Myometrial cell (primary cell): Measurements from ENCODE around the gene HBA2. TPM values are rescaled to one million over a fixed set of nuclear protein-coding genes. Genes with fewer than 3 reads are reported as not detected.

Source experiments
- total RNA-seq: library from RNA; depleted of rRNA; stranded (reverse); fragments of >200 nt; gene quantifications from 2 replicates; pipeline ENCODE4 v1.2.3, GENCODE V29; 2015

Gene HBA2
- total RNA-seq, result not detected in 2 replicates

DNA sequence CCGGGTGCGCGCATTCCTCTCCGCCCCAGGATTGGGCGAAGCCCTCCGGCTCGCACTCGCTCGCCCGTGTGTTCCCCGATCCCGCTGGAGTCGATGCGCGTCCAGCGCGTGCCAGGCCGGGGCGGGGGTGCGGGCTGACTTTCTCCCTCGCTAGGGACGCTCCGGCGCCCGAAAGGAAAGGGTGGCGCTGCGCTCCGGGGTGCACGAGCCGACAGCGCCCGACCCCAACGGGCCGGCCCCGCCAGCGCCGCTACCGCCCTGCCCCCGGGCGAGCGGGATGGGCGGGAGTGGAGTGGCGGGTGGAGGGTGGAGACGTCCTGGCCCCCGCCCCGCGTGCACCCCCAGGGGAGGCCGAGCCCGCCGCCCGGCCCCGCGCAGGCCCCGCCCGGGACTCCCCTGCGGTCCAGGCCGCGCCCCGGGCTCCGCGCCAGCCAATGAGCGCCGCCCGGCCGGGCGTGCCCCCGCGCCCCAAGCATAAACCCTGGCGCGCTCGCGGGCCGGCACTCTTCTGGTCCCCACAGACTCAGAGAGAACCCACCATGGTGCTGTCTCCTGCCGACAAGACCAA lies at the start of gene HBA2:
TSS of gene HBA2 (plus strand) at position 503 of the 568 bp plus-strand sequence. CDS start at position 540, 37 bp downstream.

DNA sequence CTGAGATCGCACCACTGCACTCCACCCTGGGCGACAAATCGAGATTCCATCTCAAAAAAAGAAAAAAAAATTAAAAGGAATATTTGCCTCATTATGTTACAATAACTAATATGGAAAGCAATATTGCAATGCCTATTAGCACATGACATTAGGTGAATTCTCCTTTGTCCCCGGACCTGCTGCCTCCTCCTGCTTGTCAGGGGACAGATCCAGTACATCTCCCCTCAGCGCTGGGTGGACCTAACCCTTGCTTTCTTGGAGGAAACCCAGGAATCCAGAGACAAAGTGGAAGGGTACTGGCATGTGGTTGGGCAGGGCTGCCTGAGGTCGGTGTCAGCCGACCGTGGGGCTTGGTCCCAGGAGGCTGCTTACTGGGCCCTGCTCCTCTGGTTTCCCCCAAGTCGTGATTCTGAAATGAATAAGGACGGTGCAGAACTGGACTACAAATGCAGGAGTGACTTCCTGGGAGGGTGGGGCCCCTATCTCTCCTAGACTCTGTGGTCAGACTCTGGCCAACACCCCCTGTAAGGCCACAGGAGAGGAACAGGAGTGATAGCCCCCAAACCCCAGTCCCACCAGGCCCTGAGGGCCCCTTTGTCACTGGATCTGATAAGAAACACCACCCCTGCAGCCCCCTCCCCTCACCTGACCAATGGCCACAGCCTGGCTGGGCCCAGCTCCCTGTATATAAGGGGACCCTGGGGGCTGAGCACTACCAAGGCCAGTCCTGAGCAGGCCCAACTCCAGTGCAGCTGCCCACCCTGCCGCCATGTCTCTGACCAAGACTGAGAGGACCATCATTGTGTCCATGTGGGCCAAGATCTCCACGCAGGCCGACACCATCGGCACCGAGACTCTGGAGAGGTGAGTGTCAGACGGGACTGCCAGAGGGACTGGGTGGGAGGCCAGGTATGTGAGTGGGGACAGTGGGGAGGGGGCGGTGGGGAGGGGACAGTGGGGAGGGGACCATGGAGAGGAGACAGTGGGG lies 20.2 kb upstream of the HBA2 start, which contains the start of gene HBZ:
TSS of gene HBZ (plus strand) at position 504 of the 988 bp plus-strand sequence. CDS start at position 770, 266 bp downstream.

DNA sequence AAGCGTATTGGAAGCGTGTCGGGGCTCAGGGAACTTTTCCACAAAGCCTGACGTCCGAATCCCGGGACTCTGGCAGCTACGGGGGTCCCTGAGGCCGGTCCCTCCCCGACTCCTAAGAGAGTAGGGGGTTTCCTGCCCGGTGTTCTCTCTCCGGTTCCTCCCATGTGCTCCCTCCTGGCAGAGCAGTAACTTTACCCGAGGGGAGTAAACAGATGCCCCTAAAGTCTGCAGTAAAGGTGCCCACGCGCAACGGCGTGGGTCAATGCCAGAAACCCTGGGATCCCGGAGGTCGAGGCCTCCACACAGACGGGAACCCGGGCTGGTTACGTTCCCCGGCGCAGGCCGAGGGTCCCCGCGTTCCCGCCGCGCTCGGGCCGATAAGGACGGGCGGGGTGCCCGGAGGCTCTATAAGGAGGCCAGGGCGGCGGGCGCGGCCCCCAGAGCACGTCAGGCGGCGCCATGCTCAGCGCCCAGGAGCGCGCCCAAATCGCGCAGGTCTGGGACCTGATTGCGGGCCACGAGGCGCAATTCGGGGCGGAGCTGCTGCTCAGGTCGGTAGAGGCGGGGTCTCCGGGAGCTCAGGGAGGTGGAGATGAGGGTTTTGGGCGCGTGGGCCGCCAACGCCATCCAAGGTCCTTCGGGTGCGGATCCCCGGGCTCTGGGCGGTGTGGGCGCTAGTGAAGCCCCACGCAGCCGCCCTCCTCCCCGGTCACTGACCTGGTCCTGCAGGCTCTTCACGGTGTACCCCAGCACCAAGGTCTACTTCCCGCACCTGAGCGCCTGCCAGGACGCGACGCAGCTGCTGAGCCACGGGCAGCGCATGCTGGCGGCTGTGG lies 6.9 kb upstream of the HBA2 start, which contains the start of gene HBM:
TSS of gene HBM (plus strand) at position 440 of the 836 bp plus-strand sequence. CDS start at position 460, 20 bp downstream.

DNA sequence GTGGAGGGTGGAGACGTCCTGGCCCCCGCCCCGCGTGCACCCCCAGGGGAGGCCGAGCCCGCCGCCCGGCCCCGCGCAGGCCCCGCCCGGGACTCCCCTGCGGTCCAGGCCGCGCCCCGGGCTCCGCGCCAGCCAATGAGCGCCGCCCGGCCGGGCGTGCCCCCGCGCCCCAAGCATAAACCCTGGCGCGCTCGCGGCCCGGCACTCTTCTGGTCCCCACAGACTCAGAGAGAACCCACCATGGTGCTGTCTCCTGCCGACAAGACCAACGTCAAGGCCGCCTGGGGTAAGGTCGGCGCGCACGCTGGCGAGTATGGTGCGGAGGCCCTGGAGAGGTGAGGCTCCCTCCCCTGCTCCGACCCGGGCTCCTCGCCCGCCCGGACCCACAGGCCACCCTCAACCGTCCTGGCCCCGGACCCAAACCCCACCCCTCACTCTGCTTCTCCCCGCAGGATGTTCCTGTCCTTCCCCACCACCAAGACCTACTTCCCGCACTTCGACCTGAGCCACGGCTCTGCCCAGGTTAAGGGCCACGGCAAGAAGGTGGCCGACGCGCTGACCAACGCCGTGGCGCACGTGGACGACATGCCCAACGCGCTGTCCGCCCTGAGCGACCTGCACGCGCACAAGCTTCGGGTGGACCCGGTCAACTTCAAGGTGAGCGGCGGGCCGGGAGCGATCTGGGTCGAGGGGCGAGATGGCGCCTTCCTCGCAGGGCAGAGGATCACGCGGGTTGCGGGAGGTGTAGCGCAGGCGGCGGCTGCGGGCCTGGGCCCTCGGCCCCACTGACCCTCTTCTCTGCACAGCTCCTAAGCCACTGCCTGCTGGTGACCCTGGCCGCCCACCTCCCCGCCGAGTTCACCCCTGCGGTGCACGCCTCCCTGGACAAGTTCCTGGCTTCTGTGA lies 4.1 kb downstream of the HBA2 start, which contains the start of gene HBA1:
TSS of gene HBA1 (plus strand) at position 204 of the 906 bp plus-strand sequence. CDS start at position 241, 37 bp downstream.

DNA sequence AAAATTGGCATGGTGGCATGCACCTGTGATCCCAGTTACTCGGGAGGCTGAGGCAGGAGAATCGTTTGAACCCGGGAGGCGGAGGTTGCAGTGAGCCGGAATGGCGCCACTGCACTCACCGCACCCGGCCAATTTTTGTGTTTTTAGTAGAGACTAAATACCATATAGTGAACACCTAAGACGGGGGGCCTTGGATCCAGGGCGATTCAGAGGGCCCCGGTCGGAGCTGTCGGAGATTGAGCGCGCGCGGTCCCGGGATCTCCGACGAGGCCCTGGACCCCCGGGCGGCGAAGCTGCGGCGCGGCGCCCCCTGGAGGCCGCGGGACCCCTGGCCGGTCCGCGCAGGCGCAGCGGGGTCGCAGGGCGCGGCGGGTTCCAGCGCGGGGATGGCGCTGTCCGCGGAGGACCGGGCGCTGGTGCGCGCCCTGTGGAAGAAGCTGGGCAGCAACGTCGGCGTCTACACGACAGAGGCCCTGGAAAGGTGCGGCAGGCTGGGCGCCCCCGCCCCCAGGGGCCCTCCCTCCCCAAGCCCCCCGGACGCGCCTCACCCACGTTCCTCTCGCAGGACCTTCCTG lies 7.5 kb downstream of the HBA2 start, which contains the start of gene HBQ1:
TSS of gene HBQ1 (plus strand) at position 359 of the 575 bp plus-strand sequence. CDS start at position 387, 28 bp downstream.

Other genes starting within 250 kb of the HBA2 start
- 2.7 and 4.9 TPM in 2 replicates for gene POLR3K, start 119.3 kb upstream of the HBA2 start, total RNA-seq
- 40.6 and 56.9 TPM in 2 replicates for gene SNRNP25, start 119.0 kb upstream of the HBA2 start, total RNA-seq
- 66.5 and 70.3 TPM in 2 replicates for gene RHBDF1, start 100.2 kb upstream of the HBA2 start, total RNA-seq
- 322 and 423 TPM in 2 replicates for gene MPG, start 94.7 kb upstream of the HBA2 start, total RNA-seq
- gene NPRL3, start 34.2 kb upstream of the HBA2 start, total RNA-seq, result 10.1 and 15.8 TPM in 2 replicates
- gene HBZ, start 20.2 kb upstream of the HBA2 start, total RNA-seq, result not detected in 2 replicates
- gene HBM, start 6.9 kb upstream of the HBA2 start, total RNA-seq, result not detected in 2 replicates
- gene HBA1, start 3.8 kb downstream of the HBA2 start, total RNA-seq, result not detected in 2 replicates
- not detected in 2 replicates for gene HBQ1, start 7.6 kb downstream of the HBA2 start, total RNA-seq
- gene LUC7L, start 56.6 kb downstream of the HBA2 start, total RNA-seq, result 23.2 and 39.8 TPM in 2 replicates
- 85.0 and 122 TPM in 2 replicates for gene FAM234A, start 61.9 kb downstream of the HBA2 start, total RNA-seq
- under 0.01 and 0.53 TPM in 2 replicates for gene RGS11, start 103.1 kb downstream of the HBA2 start, total RNA-seq
- not detected in 2 replicates for gene ARHGDIG, start 107.7 kb downstream of the HBA2 start, total RNA-seq
- gene PDIA2, start 110.3 kb downstream of the HBA2 start, total RNA-seq, result not detected in 2 replicates
- gene AXIN1, start 179.8 kb downstream of the HBA2 start, total RNA-seq, result 13.8 and 14.9 TPM in 2 replicates
- gene MRPL28, start 197.7 kb downstream of the HBA2 start, total RNA-seq, result 147 and 185 TPM in 2 replicates
- 59.1 and 65.0 TPM in 2 replicates for gene PGAP6, start 209.1 kb downstream of the HBA2 start, total RNA-seq
- gene NME4, start 224.3 kb downstream of the HBA2 start, total RNA-seq, result 116 and 121 TPM in 2 replicates
- gene DECR2, start 229.0 kb downstream of the HBA2 start, total RNA-seq, result 17.9 and 18.2 TPM in 2 replicates